NT2/D1 (cell line): ENCODE data around the gene ALOX5.

ENCODE experiments used
- SUZ12 ChIP-seq: IDR thresholded peaks from 2 replicates; pipeline ENCODE4 v1.6.1; 2011; ENCODE audit not compliant: insufficient read length, insufficient read depth; ENCODE audit errors: extremely low read depth
- YY1 ChIP-seq: IDR thresholded peaks from 2 replicates; pipeline ENCODE4 v1.6.1; 2011; ENCODE audit not compliant: insufficient read length, insufficient read depth
- ZNF274 ChIP-seq: IDR thresholded peaks from 2 replicates; pipeline ENCODE4 v1.6.1; 2011; ENCODE audit warnings: mild to moderate bottlenecking, low read depth, low read length

- TF ChIP-seq SUZ12 (no peak), ZNF274 (no peak), YY1 (no peak)
Measured at GRCh38 chr10:45432700-45433472, 58.9 kb downstream of the ALOX5 start.
